ENCODE data around the gene MALAT1. TPM values are rescaled to one million over a fixed set of nuclear protein-coding genes. Genes with fewer than 3 reads are reported as not detected.

Gene MALAT1
- total and polyA plus RNA-seq, 2 of the 13 experiments (the other 11 are each of a cell fraction or from before 2014, with no cell fraction given) = 143 to 1,237 TPM

DNA sequence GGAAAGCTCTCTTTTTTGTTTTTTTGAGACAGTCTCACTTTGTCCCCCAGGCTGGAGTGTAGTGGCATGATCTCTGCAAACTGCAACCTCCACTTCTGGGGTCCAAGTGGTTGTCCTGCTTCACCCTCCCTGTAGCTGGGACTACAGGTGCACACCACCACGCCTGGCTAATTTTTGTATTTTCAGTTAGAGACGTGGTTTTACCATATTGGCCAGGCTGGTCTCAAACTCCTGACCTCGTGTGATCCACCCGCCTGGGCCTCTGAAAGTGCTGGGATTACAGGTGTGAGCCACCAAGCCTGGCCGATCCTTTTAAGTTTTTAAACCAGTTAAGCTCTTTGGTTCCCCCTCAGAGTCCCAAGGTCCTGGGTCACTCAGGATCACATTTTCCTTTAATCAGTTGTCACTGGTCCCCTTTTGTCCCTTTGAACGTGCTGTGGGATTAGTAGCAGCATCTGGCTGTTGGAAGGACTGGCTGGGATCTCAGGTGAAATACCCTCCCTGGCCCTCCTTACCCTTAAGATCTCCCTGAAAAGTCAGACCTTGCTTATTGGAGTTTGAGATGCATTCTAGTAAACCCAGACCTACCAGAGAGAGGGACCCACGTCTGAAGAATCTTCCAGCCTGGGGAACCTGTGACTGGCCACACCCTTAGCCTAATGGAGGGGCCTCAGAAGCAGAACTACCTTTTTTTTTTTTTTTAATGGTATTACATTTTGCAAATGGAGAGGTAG lies 8.1 kb downstream of the MALAT1 start (continued):
- TF ChIP-seq ZBTB37 (CRISPR knock-in tag; IDR thresholded peaks at IDR 0.05) (no peak), ZNF543 (CRISPR knock-in tag; IDR thresholded peaks at IDR 0.05) (no peak), HNF4A (CRISPR knock-in tag; IDR thresholded peaks at IDR 0.05) (0 out of 2 replicates have a peak, but pooled peaks have one; percentile 16), ZFAT (CRISPR knock-in tag; conservative IDR thresholded peaks at IDR 0.05) (no peak), ZNF598 (CRISPR knock-in tag; IDR thresholded peaks at IDR 0.05; ENCODE audit: borderline replicate concordance) (no peak), ZNF788 (CRISPR knock-in tag; IDR thresholded peaks at IDR 0.05; ENCODE audit: borderline replicate concordance) (no peak), HNF4G (IDR thresholded peaks at IDR 0.05; ENCODE audit: borderline replicate concordance, low read depth, low read length) (no peak), HNF4G (CRISPR knock-in tag; IDR thresholded peaks at IDR 0.05; ENCODE audit: borderline replicate concordance, low read depth) (no peak), ZSCAN29 (CRISPR knock-in tag; conservative IDR thresholded peaks at IDR 0.05) (no peak), ZNF124 (CRISPR knock-in tag; IDR thresholded peaks at IDR 0.05) (no peak), NFKBIZ (CRISPR knock-in tag; IDR thresholded peaks at IDR 0.05) (no peak), IKZF5 (CRISPR knock-in tag; IDR thresholded peaks at IDR 0.05) (0 out of 2 replicates have a peak, but pooled peaks have one; percentile 33), GPBP1L1 (CRISPR knock-in tag; IDR thresholded peaks at IDR 0.05) (no peak), ZNF766 (CRISPR knock-in tag; IDR thresholded peaks at IDR 0.05; ENCODE audit: borderline replicate concordance) (no peak), SOX5 (CRISPR knock-in tag; IDR thresholded peaks at IDR 0.05; ENCODE audit: borderline replicate concordance) (peak; percentile 31; the same call in 1 of the 2 replicates), ZFYVE20 (CRISPR knock-in tag; IDR thresholded peaks at IDR 0.05; ENCODE audit: borderline replicate concordance, low read depth) (no peak), KDM5A (IDR thresholded peaks at IDR 0.05; ENCODE audit: borderline replicate concordance, low read length) (no peak), ZNF556 (CRISPR knock-in tag; IDR thresholded peaks at IDR 0.05; ENCODE audit: borderline replicate concordance) (no peak), ZNF747 (CRISPR knock-in tag; IDR thresholded peaks at IDR 0.05; ENCODE audit: borderline replicate concordance) (no peak), ZNF274 (CRISPR knock-in tag; IDR thresholded peaks at IDR 0.05) (no peak), NFIB (CRISPR knock-in tag; IDR thresholded peaks at IDR 0.05; ENCODE audit: borderline replicate concordance) (0 out of 2 replicates have a peak, but pooled peaks have one; percentile 76), ZNF558 (CRISPR knock-in tag; IDR thresholded peaks at IDR 0.05; ENCODE audit: borderline replicate concordance) (no peak), YEATS2 (CRISPR knock-in tag; IDR thresholded peaks at IDR 0.05; ENCODE audit: borderline replicate concordance) (no peak)
- TF ChIP-seq, protein P1, sequence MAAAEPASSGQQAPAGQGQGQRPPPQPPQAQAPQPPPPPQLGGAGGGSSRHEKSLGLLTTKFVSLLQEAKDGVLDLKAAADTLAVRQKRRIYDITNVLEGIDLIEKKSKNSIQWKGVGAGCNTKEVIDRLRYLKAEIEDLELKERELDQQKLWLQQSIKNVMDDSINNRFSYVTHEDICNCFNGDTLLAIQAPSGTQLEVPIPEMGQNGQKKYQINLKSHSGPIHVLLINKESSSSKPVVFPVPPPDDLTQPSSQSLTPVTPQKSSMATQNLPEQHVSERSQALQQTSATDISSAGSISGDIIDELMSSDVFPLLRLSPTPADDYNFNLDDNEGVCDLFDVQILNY (CRISPR knock-in tag; conservative IDR thresholded peaks at IDR 0.05) = no peak
- TF ChIP-seq, protein P2, sequence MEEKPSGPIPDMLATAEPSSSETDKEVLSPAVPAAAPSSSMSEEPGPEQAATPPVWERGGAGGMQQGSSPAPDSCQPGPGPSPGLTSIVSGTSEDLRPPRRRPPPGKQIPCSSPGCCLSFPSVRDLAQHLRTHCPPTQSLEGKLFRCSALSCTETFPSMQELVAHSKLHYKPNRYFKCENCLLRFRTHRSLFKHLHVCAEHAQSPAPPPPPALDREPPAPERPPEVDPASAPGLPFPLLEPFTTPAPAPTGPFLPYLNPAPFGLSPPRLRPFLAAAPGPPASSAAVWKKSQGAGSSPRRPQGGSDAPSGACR (CRISPR knock-in tag; IDR thresholded peaks at IDR 0.05) = no peak

Measured in HepG2 (cell line).